Hepatocyte (in vitro differentiated cells): ENCODE results near the gene MAGEA12. TPM values are rescaled to one million over a fixed set of nuclear protein-coding genes. Genes with fewer than 3 reads are reported as not detected.
"Not testable (repeated sequence)": the region's sequence is repeated elsewhere in the genome, so short reads cannot be mapped to it uniquely, and the experiment has no call there.

Experiments
- DNase-seq: peaks from one replicate; pipeline ENCODE4 v3.0.0-alpha.2; 2016; ENCODE audit warnings: low spot score
- H2AFZ ChIP-seq: fragments of 200-600 bp; sonication (generic); 2 replicates; pipeline ENCODE4 v1.6.0; 2016; ENCODE audit warnings: antibody characterized with exemption, mild to moderate bottlenecking
- H3K27ac ChIP-seq: fragments of 200-600 bp; sonication (generic); 2 replicates; pipeline ENCODE4 v1.5.1; 2016; ENCODE audit warnings: mild to moderate bottlenecking
- H3K27me3 ChIP-seq: fragments of 200-600 bp; sonication (generic); 2 replicates; pipeline ENCODE4 v1.6.1; 2016
- H3K36me3 ChIP-seq: fragments of 200-600 bp; sonication (generic); replicated peaks from 2 replicates; pipeline ENCODE4 v1.5.1; 2016; ENCODE audit warnings: low read depth; ENCODE audit not compliant: insufficient read depth
- H3K4me1 ChIP-seq: fragments of 200-600 bp; sonication (generic); 2 replicates; pipeline ENCODE4 v1.5.1; 2016; ENCODE audit warnings: mild to moderate bottlenecking, moderate library complexity; ENCODE audit not compliant: insufficient read depth
- H3K4me2 ChIP-seq: fragments of 200-600 bp; sonication (generic); 2 replicates; pipeline ENCODE4 v1.6.0; 2016
- H3K4me3 ChIP-seq: fragments of 200-600 bp; sonication (generic); 2 replicates; pipeline ENCODE4 v1.5.1; 2016; ENCODE audit warnings: mild to moderate bottlenecking
- H3K79me2 ChIP-seq: fragments of 200-600 bp; sonication (generic); 2 replicates; pipeline ENCODE4 v1.6.0; 2017; ENCODE audit warnings: mild to moderate bottlenecking
- H3K9me2 ChIP-seq: fragments of 200-600 bp; sonication (generic); replicated peaks from 2 replicates; pipeline ENCODE4 v1.6.0; 2017; ENCODE audit warnings: mild to moderate bottlenecking; ENCODE audit not compliant: insufficient read depth
- H3K9me3 ChIP-seq: fragments of 200-600 bp; sonication (generic); 2 replicates; pipeline ENCODE4 v1.5.1; 2016; ENCODE audit warnings: low read depth, mild to moderate bottlenecking
- H4K20me1 ChIP-seq: fragments of 200-600 bp; sonication (generic); 2 replicates; pipeline ENCODE4 v1.6.0; 2016; ENCODE audit warnings: mild to moderate bottlenecking; ENCODE audit not compliant: insufficient read depth, poor library complexity, severe bottlenecking
- WGBS: methylation state at CpG from one replicate; pipeline ENCODE4 v1.1.6; 2016; ENCODE audit warnings: low lambda C conversion rate; ENCODE audit errors: missing lambda C conversion rate; 5-methylcytosine and 5-hydroxymethylcytosine counted together
- polyA plus RNA-seq: library from polyadenylated mRNA; unstranded; fragments of >200 nt; fragmentation: Nextera tagmentation; extraction: Ambion mirVana; gene quantifications from 2 replicates; pipeline ENCODE4 v1.2.1, GENCODE V29; 2016
- total RNA-seq: library from RNA; depleted of rRNA; stranded (reverse); fragments of >200 nt; gene quantifications from 2 replicates; pipeline ENCODE4 v1.2.3, GENCODE V29; 2014

The MAGEA12 gene
- total and polyA plus RNA-seq, 2 experiments from 2014 or later = not detected

DNA sequence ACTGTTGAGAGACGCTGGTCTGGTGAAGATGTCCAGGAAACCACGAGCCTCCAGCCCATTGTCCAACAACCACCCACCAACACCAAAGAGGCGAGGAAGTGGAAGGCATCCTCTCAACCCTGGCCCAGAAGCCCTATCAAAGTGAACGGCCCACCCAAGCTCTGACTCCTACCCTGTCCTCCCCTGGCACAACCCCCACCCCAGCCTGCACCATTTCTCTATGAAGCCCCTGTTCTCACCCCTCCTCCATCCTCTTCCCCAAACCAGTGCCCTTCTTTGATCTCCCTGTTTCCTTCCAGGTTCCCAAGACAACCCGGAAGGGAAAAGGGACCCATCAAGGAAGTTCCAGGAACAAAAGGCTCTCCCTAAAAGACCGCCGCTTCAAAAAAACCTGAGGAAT lies 26.0 kb downstream of the MAGEA12 start:
- H3K4me3 ChIP-seq = not testable (repeated sequence)
- WGBS = 71% methylated on average over 3 of the region's 7 CpGs

DNA sequence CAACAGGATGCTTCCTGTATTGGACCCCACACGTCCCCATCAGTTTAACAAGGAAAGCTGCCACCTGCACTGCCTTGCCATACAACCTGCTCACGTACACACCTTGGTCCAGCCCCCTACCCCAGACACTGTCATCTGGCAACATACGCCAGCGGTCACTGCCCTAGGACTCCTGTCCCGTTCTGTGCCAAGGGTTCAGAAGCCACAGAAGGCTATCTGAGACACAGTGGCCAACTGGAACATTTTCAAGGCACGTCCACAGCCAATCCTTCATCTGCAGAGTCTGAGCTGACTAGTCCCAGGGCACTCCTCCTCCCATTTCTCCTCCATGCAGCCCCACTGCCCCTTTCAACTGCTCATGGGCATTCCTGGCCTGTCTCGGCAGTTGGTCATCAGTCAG lies 28.0 kb downstream of the MAGEA12 start:
- not testable (repeated sequence) for DNase-seq, H3K4me2 ChIP-seq, H2AFZ ChIP-seq, H3K9me3 ChIP-seq, H3K36me3 ChIP-seq, H3K9me2 ChIP-seq, H3K4me1 ChIP-seq, H4K20me1 ChIP-seq, H3K27ac ChIP-seq, H3K4me3 ChIP-seq, H3K27me3 ChIP-seq, H3K79me2 ChIP-seq
- 64% methylated on average over 5 of the region's 7 CpGs for WGBS

More for the DNA sequence above, 26.0 kb downstream of the MAGEA12 start:
- H4K20me1 ChIP-seq, H3K9me2 ChIP-seq, H3K9me3 ChIP-seq, H3K79me2 ChIP-seq, H3K27me3 ChIP-seq, H3K27ac ChIP-seq, DNase-seq, H3K4me2 ChIP-seq, H3K4me1 ChIP-seq, H3K36me3 ChIP-seq, H2AFZ ChIP-seq: not testable (repeated sequence)

DNA sequence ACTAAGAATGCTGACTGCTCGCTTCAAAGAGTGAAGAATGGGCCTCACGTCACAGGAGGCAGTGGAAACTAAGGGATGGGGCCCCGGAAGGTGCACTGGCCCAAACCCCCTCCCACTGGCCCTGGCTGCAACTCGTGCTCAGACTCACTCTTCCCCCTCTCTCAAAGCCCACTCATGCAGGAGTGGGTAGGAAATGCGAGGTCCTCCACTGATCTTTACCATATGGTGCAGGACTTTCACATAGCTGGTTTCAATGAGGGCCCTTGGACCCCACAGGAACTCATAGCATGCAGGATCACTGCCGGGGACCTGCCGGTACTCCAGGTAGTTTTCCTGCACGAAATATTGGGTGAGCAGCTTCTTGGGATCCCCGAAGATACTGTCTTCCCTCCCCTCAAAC lies 33.0 kb downstream of the MAGEA12 start:
- WGBS = 73% methylated on average over 9 of the region's 9 CpGs
- DNase-seq, H3K4me3 ChIP-seq, H2AFZ ChIP-seq, H3K27me3 ChIP-seq, H3K4me2 ChIP-seq, H3K9me3 ChIP-seq, H3K79me2 ChIP-seq, H3K36me3 ChIP-seq, H3K27ac ChIP-seq, H4K20me1 ChIP-seq, H3K4me1 ChIP-seq, H3K9me2 ChIP-seq: not testable (repeated sequence)

DNA sequence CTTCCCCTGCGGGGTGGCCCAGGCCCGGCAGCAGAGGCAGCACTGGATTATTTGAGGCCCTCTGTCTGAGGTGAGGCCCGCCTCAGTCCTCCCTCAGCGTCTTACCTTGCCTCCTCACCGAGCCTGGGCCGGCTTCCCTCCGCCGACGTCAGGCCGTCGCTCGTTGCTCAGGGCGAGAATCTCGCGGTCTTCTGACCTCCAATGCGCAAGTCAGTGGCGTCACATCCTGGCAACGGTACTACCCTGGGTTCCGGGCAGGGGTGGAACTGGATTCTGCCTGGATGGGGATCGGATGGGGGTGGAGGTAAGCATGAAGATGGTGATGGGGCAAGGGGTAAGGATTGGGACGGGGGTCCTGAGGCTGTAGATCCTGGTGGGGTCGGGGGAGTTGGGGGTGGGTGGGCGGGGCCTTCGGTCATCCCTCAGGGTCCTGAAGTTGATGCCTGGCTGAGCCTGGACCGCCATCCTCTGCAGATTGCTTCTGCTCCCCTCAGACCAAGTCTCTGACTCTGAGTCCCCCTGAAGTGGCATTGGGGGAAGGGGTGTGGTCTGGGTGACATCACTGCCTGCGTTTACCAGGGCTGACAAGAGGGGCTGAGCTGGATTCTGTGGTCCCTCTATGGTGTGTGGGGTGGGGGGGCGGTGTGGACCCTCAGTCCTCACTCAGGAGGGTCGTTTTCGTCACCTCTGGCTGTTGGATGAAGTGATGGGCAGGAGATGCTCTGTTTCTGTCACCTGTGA lies 36.2 kb downstream of the MAGEA12 start, which contains the start of gene MAGEA6:
TSS of gene MAGEA6 (minus strand) at position 141 of the 741 bp plus-strand sequence. CDS start 2,039 bp downstream, outside the sequence.
- DNase-seq, H3K79me2 ChIP-seq, H3K27ac ChIP-seq, H3K27me3 ChIP-seq, H3K4me1 ChIP-seq, H3K4me2 ChIP-seq, H3K9me2 ChIP-seq, H3K4me3 ChIP-seq, H3K36me3 ChIP-seq, H2AFZ ChIP-seq, H3K9me3 ChIP-seq, H4K20me1 ChIP-seq: not testable (repeated sequence)
- 94% methylated on average over 2 of the region's 29 CpGs for WGBS

DNA sequence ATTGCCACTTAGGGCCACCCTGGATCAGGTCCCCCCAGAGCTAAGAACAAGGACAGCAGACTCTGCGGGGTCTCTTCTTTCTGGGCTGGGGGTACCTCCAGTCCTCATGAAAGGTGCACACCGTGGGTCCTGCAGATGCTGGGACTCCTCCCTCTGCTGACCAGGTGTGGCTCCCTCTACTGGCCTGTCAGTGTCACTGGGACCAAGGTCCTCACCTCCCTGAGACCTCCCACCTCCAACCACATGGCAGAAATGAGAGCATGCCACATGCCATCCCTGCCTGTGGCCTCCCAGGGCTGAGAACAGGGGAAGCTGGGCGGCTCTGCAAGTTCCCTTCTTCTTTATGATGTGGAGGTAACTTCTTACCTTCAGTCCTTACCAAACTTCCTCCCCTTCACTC lies 53.5 kb downstream of the MAGEA12 start:
- H2AFZ ChIP-seq, H3K27me3 ChIP-seq, H4K20me1 ChIP-seq, H3K79me2 ChIP-seq, H3K4me2 ChIP-seq, H3K27ac ChIP-seq, H3K36me3 ChIP-seq, H3K4me1 ChIP-seq, H3K4me3 ChIP-seq, DNase-seq, H3K9me2 ChIP-seq, H3K9me3 ChIP-seq: not testable (repeated sequence)
- no CpG with 5 or more reads among the region's 3 CpGs for WGBS

Other genes starting within 250 kb of the MAGEA12 start
- gene GABRQ, start 95.9 kb upstream of the MAGEA12 start, total RNA-seq = 0.28 and 0.60 TPM in 2 replicates
- 0.05 TPM in 1 of 2 replicates, not detected in the other for gene GABRQ, start 95.9 kb upstream of the MAGEA12 start, polyA plus RNA-seq
- not detected in 2 replicates for gene MAGEA3, start 35.0 kb upstream of the MAGEA12 start, total RNA-seq
- not detected in 2 replicates for gene MAGEA3, start 35.0 kb upstream of the MAGEA12 start, polyA plus RNA-seq
- not detected in 2 replicates for gene CSAG2, start 24.5 kb upstream of the MAGEA12 start, total RNA-seq
- gene CSAG2, start 24.5 kb upstream of the MAGEA12 start, polyA plus RNA-seq = 0.33 and 0.64 TPM in 2 replicates
- not detected in 2 replicates for gene MAGEA2B, start 19.1 kb upstream of the MAGEA12 start, total RNA-seq
- gene MAGEA2B, start 19.1 kb upstream of the MAGEA12 start, polyA plus RNA-seq = 0.86 TPM in 1 of 2 replicates, not detected in the other
- gene CSAG1, start within 50 bp of the MAGEA12 start, total RNA-seq = not detected in 2 replicates
- not detected in 2 replicates for gene CSAG1, start within 50 bp of the MAGEA12 start, polyA plus RNA-seq
- gene MAGEA2, start 20.1 kb downstream of the MAGEA12 start, total RNA-seq = 0.28 and 0.93 TPM in 2 replicates
- gene MAGEA2, start 20.1 kb downstream of the MAGEA12 start, polyA plus RNA-seq = 0.24 and 0.39 TPM in 2 replicates
- gene CSAG3, start 25.5 kb downstream of the MAGEA12 start, total RNA-seq = not detected in 2 replicates
- gene CSAG3, start 25.5 kb downstream of the MAGEA12 start, polyA plus RNA-seq = 0.33 TPM in 1 of 2 replicates, not detected in the other
- not detected in 2 replicates for gene MAGEA6, start 35.9 kb downstream of the MAGEA12 start, total RNA-seq
- gene MAGEA6, start 35.9 kb downstream of the MAGEA12 start, polyA plus RNA-seq = 0.45 TPM in 1 of 2 replicates, not detected in the other
- 43.7 and 44.8 TPM in 2 replicates for gene CETN2, start 97.0 kb downstream of the MAGEA12 start, total RNA-seq
- gene CETN2, start 97.0 kb downstream of the MAGEA12 start, polyA plus RNA-seq = 45.5 and 46.0 TPM in 2 replicates
- 46.2 and 56.7 TPM in 2 replicates for gene NSDHL, start 97.3 kb downstream of the MAGEA12 start, total RNA-seq
- gene NSDHL, start 97.3 kb downstream of the MAGEA12 start, polyA plus RNA-seq = 47.8 and 62.9 TPM in 2 replicates
- gene ZNF185, start 164.3 kb downstream of the MAGEA12 start, total RNA-seq = 10.6 and 10.8 TPM in 2 replicates
- gene ZNF185, start 164.3 kb downstream of the MAGEA12 start, polyA plus RNA-seq = 18.1 and 18.3 TPM in 2 replicates